Fibroblast of mammary gland (primary cell): Measurements from ENCODE around the gene PTGER4.
A peak's percentile ranks its signal among the peaks of the same experiment; 100 is the strongest.

ENCODE experiments used
- DNase-seq: peaks from one replicate; pipeline ENCODE4 v3.0.0-alpha.2; 2010; ENCODE audit warnings: low read depth
- H3K4me3 ChIP-seq: 2 replicates; pipeline ENCODE4 v1.5.1; 2011; ENCODE audit warnings: low read depth, mild to moderate bottlenecking, low read length, moderate library complexity; ENCODE audit not compliant: control insufficient read depth
- TF ChIP-seq, protein P1 (sequence below): conservative IDR thresholded peaks from 2 replicates; pipeline ENCODE4 v1.5.1; 2011; ENCODE audit warnings: low read depth, low read length, inconsistent platforms; ENCODE audit not compliant: control insufficient read depth, insufficient read depth

PTGER4 gene

DNA sequence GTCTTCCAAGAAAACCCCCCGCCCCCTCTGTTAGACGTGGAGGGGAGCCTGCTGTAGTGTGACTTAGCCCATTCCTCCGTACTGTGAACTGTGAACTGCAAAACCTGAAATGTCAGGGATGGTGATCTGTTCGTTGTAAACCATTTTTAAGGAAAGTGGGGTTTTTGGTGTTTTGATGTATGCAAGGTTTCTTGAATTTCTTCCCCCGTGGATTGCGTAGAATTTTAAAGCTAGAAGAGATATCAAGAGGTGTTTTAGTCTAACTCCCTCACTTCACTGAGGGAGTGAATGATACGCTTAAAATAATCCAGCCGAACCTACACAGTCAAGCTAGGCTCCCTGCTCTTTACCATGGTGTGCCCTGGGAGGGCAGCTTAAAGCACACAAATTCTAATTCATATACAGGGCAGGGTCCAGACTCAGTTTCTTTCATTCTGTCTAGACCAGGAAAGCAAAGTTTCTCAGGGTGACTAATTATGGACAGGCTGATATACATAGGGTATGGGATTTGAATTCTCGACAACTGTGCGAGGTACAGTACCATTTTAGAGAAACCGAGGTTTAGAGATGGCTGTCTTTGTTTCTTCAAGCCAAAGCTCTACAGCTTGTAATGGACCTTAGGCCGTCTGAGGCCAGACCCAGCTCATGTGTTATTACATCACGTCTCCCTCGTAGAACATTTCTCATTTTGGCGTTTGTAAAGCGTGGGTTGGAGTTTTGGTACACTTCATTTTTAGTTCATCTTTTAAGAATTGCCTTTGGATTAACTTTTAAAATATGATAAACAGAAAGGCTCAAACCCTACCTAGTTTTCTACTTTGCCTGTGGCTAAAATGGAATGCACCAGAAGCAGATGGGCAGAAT is 2.7 kb downstream of the PTGER4 start:
- peak overlapping the region; percentile 73 for H3K4me3 ChIP-seq
- TF ChIP-seq, protein P1, sequence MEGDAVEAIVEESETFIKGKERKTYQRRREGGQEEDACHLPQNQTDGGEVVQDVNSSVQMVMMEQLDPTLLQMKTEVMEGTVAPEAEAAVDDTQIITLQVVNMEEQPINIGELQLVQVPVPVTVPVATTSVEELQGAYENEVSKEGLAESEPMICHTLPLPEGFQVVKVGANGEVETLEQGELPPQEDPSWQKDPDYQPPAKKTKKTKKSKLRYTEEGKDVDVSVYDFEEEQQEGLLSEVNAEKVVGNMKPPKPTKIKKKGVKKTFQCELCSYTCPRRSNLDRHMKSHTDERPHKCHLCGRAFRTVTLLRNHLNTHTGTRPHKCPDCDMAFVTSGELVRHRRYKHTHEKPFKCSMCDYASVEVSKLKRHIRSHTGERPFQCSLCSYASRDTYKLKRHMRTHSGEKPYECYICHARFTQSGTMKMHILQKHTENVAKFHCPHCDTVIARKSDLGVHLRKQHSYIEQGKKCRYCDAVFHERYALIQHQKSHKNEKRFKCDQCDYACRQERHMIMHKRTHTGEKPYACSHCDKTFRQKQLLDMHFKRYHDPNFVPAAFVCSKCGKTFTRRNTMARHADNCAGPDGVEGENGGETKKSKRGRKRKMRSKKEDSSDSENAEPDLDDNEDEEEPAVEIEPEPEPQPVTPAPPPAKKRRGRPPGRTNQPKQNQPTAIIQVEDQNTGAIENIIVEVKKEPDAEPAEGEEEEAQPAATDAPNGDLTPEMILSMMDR = no peak
- peak; percentile 67 for DNase-seq

DNA sequence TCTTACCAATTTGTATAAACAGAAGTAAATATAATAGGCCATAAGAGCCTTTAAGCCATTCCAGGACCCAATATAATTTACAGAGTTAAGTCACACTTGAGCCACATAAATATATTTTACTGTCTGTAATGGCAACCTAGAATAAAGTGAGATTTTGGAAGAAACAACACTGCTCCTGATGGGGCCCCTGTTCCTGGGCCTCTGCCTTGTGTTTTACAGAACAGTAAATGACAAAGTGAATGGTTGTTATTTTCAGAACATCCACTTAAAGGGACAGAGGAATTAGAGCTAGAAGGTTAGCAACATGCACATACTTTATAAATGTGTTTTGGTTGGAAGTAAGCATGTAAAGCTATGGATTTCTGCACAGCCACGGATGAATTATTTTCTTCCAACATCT is 3.6 kb downstream of the PTGER4 start:
- DNase-seq = no peak
- TF ChIP-seq, protein P1 = no peak
- H3K4me3 ChIP-seq = peak overlapping the region; percentile 73

DNA sequence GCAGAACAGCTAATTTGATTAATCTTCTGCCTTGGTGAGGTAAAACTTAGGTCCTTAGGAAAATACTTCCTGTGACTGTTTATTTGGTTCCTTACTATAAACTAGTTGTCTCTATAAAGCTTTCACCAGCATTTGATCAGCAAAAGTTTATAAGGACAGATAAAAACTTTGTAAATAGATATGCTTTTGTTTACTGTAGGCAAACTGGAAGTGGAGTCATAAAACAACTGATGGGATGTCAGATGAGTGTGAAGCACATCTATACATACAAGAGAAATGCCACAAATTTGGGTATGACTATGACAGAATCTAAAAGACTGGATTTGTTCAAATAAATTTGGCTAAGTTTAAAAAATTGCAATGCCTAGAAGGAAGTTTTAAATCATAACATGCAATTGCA is 5.5 kb downstream of the PTGER4 start:
- no peak overlapping the region for H3K4me3 ChIP-seq
- no peak for DNase-seq
- TF ChIP-seq, protein P1 = no peak

DNA sequence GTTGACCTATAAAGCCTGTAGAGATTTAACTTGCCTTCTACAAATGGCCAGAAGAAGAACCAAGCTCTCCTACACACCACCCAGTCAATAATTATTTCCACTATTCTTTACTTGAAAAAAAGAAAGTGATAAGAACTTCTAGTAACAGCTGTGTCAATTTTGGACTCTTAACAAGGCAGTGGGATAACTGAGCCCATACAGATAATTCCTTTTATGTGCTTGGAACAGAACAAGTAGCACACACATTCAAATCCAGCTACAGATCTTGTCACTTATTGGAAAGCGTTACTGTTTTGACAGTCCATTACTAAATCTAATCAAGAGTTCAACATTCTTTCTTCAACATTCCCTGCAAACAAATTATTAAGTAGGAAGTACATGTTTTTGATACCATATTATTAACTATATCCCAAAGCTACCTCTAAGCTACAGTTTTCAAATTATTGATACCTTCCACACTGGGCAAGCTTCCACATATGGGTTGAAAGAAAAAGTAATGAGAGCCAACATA is 6.3 kb downstream of the PTGER4 start:
- DNase-seq = no peak
- no peak overlapping the region for H3K4me3 ChIP-seq
- TF ChIP-seq, protein P1 = no peak

DNA sequence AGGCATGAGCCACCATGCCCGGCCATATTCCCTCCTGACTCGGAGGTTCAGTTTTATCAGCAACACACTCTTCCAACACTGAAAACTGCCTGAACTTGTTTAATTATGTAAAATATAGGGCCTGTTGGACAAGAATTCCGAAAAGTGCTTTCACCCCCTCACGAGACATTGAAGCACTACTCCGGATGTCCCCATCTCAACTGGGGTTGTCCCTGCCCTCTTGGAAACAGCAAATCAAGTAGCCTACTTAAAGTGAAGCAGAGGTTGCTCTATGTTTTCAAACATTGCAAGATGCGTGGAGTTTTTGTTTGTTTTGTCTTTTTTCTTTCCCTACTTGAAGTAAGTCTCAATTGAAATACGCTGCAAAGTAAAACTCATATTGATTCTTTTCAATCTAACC is 7.6 kb downstream of the PTGER4 start:
- TF ChIP-seq, protein P1 = no peak
- no peak overlapping the region for H3K4me3 ChIP-seq
- no peak for DNase-seq

DNA sequence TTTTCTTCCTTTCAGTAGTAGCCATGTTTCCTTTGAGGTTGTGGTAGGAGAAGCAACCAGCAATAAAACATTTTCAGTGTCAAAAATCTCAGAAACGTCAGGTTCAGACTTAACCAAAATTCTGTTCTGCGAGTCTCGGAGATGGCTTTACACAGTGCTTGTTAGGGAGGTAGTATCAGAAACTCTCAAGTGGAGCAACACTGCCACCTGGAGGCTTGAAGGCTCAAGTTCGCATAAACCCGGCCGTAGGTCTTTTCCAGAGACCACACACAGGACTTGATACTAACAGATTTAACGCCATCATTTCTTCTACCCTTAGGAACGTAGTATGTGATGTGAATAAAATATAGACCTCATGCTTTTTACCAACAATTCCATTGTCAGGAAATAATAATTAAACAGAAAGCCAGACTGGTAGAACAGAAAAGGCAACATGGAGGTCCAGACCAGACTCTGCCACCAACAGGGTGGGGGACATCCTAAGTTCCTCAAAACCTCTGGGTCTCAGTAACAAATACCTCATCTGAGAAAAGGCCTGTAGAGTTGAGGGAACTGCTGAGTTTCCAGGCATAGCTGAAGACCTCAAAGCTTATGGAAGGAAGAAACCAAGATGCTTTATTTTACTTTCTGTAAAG is 8.5 kb downstream of the PTGER4 start:
- peak; percentile 90 for DNase-seq
- TF ChIP-seq, protein P1 = peak; percentile 91
- H3K4me3 ChIP-seq = no peak overlapping the region
